ENCODE measurements around the gene NOC2L. TPM values are rescaled to one million over a fixed set of nuclear protein-coding genes. Genes with fewer than 3 reads are reported as not detected.
"Not testable (repeated sequence)": the region's sequence is repeated elsewhere in the genome, so short reads cannot be mapped to it uniquely, and the experiment has no call there.

NOC2L gene
- total and polyA plus RNA-seq, 9 donors = 17.8 to 55.2 (median 41.4) TPM

DNA sequence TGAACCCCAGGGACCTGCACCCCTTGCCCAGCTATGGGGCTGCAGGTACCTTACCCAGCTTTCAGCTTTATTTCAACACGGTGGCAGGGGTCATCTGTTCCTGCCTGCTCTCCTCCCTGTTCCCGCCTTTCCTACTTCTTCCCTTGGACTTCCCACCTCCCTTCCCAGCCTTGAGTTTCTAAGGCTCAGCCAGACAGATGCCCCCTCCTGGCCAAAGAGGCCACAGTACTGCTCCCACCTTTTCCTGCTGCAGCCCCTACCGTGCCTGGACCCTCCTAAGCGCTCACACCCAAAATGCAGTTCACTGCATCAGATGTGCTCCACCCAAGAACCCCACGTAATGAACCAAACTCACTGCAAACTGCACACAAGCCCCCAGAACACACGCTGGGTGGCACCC, 7.7 kb downstream of the NOC2L start:
- H3K36me3 ChIP-seq = no peaks in the 10 kb centered on the region
- no peaks in the 10 kb centered on the region for H3K4me1 ChIP-seq (ENCODE audit: insufficient read depth)

DNA sequence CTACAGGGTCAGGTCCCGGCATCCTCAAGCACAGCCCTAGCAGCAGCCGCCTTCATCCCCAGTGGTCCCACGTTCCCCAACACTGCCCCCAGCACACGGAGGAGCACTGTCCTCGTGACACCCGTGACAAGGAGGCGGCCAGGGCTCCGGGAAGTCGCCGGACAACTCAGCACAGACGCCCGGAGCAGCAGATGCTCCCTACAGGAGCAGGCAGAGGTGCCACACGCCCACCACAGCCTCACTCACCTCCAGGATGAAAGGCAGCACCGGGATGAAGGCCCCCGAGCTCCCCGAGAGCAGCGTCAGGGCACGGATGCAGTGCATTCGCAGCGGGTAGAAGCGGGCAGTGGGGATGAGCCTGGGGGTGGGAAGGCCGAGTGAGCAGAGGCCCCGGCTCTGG, 8.2 kb downstream of the NOC2L start:
- no peak overlapping the region for H3K27ac ChIP-seq
- WGBS, 3 donors = 95 to 96% (median 96%) methylated on average over 23 of the region's 23 CpGs
- H3K36me3 ChIP-seq = no peaks in the 10 kb centered on the region
- no peak overlapping the region for H3K4me3 ChIP-seq
- TF ChIP-seq EP300 (IDR thresholded peaks at IDR 0.05) = no peak
- TF ChIP-seq, protein P1, sequence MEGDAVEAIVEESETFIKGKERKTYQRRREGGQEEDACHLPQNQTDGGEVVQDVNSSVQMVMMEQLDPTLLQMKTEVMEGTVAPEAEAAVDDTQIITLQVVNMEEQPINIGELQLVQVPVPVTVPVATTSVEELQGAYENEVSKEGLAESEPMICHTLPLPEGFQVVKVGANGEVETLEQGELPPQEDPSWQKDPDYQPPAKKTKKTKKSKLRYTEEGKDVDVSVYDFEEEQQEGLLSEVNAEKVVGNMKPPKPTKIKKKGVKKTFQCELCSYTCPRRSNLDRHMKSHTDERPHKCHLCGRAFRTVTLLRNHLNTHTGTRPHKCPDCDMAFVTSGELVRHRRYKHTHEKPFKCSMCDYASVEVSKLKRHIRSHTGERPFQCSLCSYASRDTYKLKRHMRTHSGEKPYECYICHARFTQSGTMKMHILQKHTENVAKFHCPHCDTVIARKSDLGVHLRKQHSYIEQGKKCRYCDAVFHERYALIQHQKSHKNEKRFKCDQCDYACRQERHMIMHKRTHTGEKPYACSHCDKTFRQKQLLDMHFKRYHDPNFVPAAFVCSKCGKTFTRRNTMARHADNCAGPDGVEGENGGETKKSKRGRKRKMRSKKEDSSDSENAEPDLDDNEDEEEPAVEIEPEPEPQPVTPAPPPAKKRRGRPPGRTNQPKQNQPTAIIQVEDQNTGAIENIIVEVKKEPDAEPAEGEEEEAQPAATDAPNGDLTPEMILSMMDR (IDR thresholded peaks at IDR 0.05) = no peak
- TF ChIP-seq POLR2A (IDR thresholded peaks at IDR 0.05) = no peak
- no peaks in the 10 kb centered on the region for H3K4me1 ChIP-seq (ENCODE audit: insufficient read depth)
- H3K27me3 ChIP-seq = no peaks in the 10 kb centered on the region
- no peaks in the 10 kb centered on the region for H3K9me3 ChIP-seq
- intact Hi-C loops (cut with DNase I) = no loop called here
- DNase-seq = no peak

More for the DNA sequence above, 7.7 kb downstream of the NOC2L start:
- Histone ChIP-seq H3K27me3 (no peaks in the 10 kb centered on the region), H3K9me3 (no peaks in the 10 kb centered on the region), H3K4me3 (no peak overlapping the region), H3K27ac (no peak overlapping the region)
- DNase-seq = no peak
- 81 to 88% (median 82%) methylated on average over 6 of the region's 6 CpGs for WGBS, 3 donors
- TF ChIP-seq POLR2A (IDR thresholded peaks at IDR 0.05) = no peak
- intact Hi-C loops (cut with DNase I) = no loop called here

DNA sequence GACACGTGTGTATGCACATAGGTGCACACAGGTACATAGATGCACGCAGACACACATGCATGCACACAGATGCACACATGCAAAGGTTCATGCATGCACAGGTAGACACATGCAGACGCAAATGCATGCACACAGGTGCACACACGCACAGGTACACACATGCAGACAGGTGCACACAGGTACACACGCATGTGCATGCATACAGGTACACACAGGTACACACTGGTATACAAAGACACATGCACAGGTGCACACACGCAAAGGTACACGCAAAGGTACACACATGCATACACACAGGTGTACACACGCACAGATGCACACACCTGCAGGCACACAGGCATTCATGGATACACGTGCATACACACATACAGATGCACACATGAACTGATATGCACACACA, 8.8 kb downstream of the NOC2L start:
- Histone ChIP-seq H3K4me3 (no peak overlapping the region), H3K9me3 (no peaks in the 10 kb centered on the region), H3K27me3 (no peaks in the 10 kb centered on the region), H3K4me1 (ENCODE audit: insufficient read depth) (peaks cover 1% of the 10 kb centered on the region), H3K36me3 (no peaks in the 10 kb centered on the region), H3K27ac (no peak overlapping the region)
- WGBS, 3 donors = 92 to 95% (median 93%) methylated on average over 9 of the region's 9 CpGs
- no peak for TF ChIP-seq POLR2A (IDR thresholded peaks at IDR 0.05)
- no peak for DNase-seq
- intact Hi-C loops (cut with DNase I) = no loop called here

DNA sequence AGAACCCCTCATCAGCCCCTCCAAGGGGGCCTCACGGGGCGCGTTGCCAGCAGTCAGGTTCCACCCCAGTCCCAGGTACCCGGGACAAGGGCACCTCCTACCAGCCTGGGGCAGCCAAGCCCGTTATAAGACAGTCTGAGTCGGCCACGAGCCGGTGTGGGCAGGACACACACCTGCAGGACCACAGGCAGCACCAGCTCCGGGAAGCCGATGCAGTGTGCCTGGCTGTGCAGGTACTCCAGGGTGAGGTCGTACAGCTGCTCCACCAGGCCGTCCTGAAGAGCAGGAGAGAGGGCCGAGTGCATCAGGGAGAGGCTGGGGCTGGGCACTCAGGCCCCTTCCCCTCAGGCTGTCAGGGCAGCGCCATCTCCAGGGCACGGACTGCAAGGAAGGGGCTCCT, 11.1 kb downstream of the NOC2L start:
- no peak for DNase-seq
- Histone ChIP-seq H3K27me3 (no peaks in the 10 kb centered on the region), H3K4me3 (no peak overlapping the region), H3K4me1 (ENCODE audit: insufficient read depth) (peaks cover 15% of the 10 kb centered on the region), H3K9me3 (no peaks in the 10 kb centered on the region), H3K27ac (no peak overlapping the region), H3K36me3 (no peaks in the 10 kb centered on the region)
- WGBS, 3 donors = 94 to 98% (median 97%) methylated on average over 15 of the region's 15 CpGs
- intact Hi-C loops (cut with DNase I) = no loop called here
- TF ChIP-seq, protein P1 (IDR thresholded peaks at IDR 0.05) = no peak
- TF ChIP-seq POLR2A (IDR thresholded peaks at IDR 0.05) (no peak), EP300 (IDR thresholded peaks at IDR 0.05) (no peak)

DNA sequence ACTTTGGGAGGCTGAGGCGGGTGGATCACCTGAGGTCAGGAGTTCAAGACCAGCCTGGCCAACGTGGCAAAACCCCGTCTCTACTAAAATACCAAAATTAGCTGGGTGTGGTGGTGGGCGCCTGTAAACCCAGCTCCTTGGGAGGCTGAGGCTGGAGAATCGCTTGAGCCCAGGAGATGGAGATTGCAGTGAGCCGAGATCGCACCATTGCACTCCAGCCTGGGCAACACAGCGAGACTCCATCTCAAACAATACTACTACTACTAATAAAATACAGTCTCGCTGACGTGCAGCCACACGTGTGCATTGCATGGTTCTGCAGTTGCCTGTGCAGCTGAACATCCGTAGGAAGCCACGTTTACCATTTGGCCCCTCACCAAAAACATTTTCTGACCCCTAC, 12.2 kb downstream of the NOC2L start:
- peaks cover 20% of the 10 kb centered on the region for H3K4me1 ChIP-seq (ENCODE audit: insufficient read depth)
- H3K36me3 ChIP-seq; H3K27ac ChIP-seq; intact Hi-C loops (cut with DNase I); DNase-seq; H3K27me3 ChIP-seq; H3K4me3 ChIP-seq; H3K9me3 ChIP-seq: not testable (repeated sequence)
- 94 to 98% (median 96%) methylated on average over 13 of the region's 13 CpGs for WGBS, 3 donors

DNA sequence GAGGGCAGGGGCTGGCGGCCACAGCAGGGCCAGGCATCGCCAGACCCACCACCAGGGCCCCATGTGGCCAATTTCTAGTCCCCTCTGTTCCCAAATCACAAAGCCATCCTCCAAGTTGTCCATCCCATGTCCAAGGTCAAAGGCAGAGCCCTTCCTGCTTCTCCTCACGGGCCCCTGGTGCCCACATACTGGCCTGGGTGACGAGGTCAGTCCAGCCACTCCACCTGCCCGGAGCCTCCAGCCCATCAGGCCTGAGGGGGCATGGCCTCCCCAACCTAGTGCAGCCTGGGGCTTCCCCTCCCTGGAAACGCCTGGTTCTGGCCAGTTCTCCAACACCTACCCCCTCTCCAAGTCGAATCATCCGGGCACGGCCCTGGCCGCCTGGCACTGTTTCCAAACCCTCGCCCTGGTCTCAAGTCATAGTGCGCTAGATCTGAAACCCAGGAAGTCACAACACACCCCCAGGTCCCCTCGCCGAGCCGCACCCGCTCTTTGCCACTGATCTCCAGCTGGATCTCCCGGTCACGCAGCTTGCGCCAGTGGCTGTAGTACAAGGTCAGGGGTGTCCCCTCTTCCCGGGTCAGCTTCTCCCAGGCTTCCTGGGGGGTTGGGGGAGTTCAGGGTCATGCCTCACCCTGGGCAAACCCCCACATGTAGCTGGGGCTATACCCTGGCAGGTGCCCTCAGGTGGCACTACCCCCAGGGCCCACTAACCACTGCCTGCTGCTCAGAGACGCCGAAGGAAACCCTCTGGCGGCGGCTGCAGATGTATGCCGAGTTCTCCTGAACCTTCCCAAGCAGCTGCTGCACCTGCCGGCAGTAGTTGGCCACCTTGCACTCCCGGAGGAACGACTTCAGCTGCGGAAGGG, 13.1 kb downstream of the NOC2L start:
- Histone ChIP-seq H3K4me3 (no peak overlapping the region), H3K27me3 (peaks cover 6% of the 10 kb centered on the region), H3K36me3 (no peaks in the 10 kb centered on the region), H3K4me1 (ENCODE audit: insufficient read depth) (peaks cover 23% of the 10 kb centered on the region), H3K27ac (no peak overlapping the region), H3K9me3 (no peaks in the 10 kb centered on the region)
- intact Hi-C loops (cut with DNase I) = no loop called here
- WGBS, 3 donors = 95 to 97% (median 95%) methylated on average over 27 to 29 of the region's 29 CpGs
- no peak for DNase-seq
- TF ChIP-seq, protein P1 (IDR thresholded peaks at IDR 0.05) = no peak
- TF ChIP-seq POLR2A (IDR thresholded peaks at IDR 0.05) (no peak), EP300 (IDR thresholded peaks at IDR 0.05) (no peak)

All from ovary (tissue), 9 donors.